Bladder microvascular endothelial cell (primary cell): ENCODE measurements around the gene KRTAP10-7. TPM values are rescaled to one million over a fixed set of nuclear protein-coding genes. Genes with fewer than 3 reads are reported as not detected.

Experiments used
- total RNA-seq: library from RNA; depleted of rRNA; stranded (reverse); fragments of >200 nt; gene quantifications from 2 replicates; pipeline ENCODE4 v1.2.3, GENCODE V29; 2014

Gene KRTAP10-7, protein sequence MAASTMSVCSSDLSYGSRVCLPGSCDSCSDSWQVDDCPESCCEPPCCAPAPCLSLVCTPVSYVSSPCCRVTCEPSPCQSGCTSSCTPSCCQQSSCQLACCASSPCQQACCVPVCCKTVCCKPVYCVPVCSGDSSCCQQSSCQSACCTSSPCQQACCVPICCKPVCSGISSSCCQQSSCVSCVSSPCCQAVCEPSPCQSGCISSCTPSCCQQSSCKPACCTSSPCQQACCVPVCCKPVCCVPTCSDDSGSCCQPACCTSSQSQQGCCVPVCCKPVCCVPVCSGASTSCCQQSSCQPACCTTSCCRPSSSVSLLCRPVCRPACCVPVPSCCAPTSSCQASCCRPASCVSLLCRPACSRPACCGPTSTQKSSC
- total RNA-seq = not detected in 2 replicates

GRCh38 chr21:44600118-44600978 lies at the start of gene KRTAP10-7:
Gene KRTAP10-7 (plus strand): TSS chr21:44600597. CDS start chr21:44600622, 25 bp downstream.

GRCh38 chr21:44551340-44551961 lies 48.9 kb upstream of the KRTAP10-7 start, which contains the start of gene KRTAP10-2:
Gene KRTAP10-2 (minus strand): TSS chr21:44551505. CDS start chr21:44551458, 47 bp downstream.

GRCh38 chr21:44558695-44559094 lies 41.7 kb upstream of the KRTAP10-7 start, which contains the start of gene KRTAP10-3:
Gene KRTAP10-3 (minus strand): TSS chr21:44558795. CDS start chr21:44558715, 80 bp downstream.

DNA sequence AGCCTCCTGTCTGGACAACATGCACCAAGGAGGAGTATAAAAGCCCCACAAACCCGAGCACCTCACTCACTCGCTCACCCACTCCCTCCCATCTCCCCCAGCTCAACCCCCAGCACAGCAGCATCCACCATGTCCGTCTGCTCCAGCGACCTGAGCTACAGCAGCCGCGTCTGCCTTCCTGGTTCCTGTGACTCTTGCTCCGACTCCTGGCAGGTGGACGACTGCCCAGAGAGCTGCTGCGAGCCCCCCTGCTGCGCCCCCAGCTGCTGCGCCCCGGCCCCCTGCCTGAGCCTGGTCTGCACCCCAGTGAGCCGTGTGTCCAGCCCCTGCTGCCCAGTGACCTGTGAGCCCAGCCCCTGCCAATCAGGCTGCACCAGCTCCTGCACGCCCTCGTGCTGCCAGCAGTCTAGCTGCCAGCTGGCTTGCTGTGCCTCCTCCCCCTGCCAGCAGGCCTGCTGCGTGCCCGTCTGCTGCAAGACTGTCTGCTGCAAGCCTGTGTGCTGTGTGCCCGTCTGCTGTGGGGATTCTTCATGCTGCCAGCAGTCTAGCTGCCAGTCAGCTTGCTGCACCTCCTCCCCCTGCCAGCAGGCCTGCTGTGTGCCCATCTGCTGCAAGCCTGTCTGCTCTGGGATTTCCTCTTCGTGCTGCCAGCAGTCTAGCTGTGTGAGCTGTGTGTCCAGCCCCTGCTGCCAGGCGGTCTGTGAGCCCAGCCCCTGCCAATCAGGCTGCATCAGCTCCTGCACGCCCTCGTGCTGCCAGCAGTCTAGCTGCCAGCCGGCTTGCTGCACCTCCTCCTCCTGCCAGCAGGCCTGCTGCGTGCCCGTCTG lies 26.6 kb upstream of the KRTAP10-7 start, which contains the start of gene KRTAP10-4:
TSS of gene KRTAP10-4 (plus strand) at position 100 of the 827 bp plus-strand sequence. CDS start at position 130, 30 bp downstream.

GRCh38 chr21:44580231-44580821 lies 20.1 kb upstream of the KRTAP10-7 start, which contains the start of gene KRTAP10-5:
Gene KRTAP10-5 (minus strand): TSS chr21:44580604. CDS start chr21:44580578, 26 bp downstream.

GRCh38 chr21:44592446-44593311 lies 7.7 kb upstream of the KRTAP10-7 start, which contains the start of gene KRTAP10-6:
Gene KRTAP10-6 (minus strand): TSS chr21:44592505. CDS start chr21:44592484, 21 bp downstream.

DNA sequence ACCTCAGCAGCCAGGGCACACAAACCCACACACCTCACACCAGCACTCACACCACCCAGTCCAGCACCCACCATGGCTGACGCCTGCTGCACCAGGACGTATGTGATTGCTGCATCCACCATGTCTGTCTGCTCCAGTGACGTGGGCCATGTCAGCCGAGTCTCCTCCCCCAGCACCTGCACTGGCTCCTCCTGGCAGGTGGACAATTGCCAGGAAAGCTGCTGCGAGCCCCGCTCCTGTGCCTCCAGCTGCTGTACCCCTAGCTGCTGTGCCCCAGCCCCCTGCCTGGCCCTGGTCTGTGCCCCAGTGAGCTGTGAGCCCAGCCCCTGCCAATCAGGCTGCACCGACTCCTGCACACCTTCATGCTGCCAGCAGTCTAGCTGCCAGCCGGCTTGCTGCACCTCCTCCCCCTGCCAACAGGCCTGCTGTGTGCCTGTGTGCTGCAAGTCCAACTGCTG lies 11.7 kb downstream of the KRTAP10-7 start, which contains the start of gene KRTAP10-8:
TSS of gene KRTAP10-8 (plus strand) at position 51 of the 458 bp plus-strand sequence. CDS start at position 73, 22 bp downstream.

DNA sequence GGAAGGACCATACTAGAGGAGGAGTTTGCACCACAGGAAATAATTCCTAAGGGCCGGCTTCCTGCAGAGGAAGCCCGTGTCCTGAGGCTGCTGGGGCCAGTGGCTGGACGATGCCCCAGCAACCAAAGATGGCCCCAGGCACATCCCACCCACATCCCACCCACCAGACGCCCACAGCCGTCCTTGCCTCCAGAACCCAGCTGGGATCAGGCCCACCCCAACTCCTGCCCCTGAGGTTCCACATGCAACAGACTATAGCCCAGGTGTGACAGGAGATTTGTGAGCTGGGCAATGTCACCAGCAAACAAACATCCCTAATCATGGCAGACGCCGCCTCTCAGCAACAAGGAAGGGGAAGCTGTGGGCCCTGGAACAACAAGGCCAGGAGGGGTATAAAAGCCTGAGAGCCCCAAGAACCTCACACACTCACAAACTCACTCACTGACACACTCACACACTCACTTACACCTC lies 26.3 kb downstream of the KRTAP10-7 start, which contains the start of gene KRTAP10-9:
TSS of gene KRTAP10-9 (plus strand) at position 421 of the 471 bp plus-strand sequence. CDS start 79 bp downstream, outside the sequence.

DNA sequence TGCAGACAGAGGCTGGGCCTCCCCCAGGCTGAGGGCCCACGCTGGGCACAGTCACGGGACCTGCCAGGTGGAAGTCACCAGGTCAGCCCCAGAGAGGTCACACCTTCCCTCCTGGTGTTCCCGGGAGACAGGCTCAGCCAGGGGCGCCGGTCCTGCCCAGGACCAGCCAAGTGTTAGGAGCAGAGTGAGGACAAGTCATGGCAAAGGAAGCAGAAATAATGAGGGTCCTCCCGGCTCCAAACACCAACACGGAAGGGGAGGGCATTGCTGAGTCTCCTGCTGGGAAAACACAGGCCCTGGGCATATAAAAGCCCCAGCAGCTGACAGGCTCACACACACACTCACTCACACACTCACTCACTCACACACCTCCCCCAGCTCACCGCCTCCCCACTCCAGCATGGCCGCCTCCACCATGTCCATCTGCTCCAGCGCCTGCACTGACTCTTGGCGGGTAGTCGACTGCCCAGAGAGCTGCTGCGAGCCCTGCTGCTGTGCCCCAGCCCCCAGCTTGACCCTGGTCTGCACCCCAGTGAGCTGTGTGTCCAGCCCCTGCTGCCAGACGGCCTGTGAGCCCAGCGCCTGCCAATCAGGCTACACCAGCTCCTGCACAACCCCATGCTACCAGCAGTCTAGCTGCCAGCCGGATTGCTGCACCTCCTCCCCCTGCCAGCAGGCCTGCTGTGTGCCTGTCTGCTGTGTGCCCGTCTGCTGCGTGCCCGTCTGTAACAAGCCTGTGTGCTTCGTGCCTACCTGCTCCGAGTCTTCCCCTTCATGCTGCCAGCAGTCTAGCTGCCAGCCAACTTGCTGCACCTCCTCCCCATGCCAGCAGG lies 36.8 kb downstream of the KRTAP10-7 start, which contains the start of gene KRTAP10-10:
TSS of gene KRTAP10-10 (plus strand) at position 339 of the 833 bp plus-strand sequence. CDS start at position 401, 62 bp downstream.

DNA sequence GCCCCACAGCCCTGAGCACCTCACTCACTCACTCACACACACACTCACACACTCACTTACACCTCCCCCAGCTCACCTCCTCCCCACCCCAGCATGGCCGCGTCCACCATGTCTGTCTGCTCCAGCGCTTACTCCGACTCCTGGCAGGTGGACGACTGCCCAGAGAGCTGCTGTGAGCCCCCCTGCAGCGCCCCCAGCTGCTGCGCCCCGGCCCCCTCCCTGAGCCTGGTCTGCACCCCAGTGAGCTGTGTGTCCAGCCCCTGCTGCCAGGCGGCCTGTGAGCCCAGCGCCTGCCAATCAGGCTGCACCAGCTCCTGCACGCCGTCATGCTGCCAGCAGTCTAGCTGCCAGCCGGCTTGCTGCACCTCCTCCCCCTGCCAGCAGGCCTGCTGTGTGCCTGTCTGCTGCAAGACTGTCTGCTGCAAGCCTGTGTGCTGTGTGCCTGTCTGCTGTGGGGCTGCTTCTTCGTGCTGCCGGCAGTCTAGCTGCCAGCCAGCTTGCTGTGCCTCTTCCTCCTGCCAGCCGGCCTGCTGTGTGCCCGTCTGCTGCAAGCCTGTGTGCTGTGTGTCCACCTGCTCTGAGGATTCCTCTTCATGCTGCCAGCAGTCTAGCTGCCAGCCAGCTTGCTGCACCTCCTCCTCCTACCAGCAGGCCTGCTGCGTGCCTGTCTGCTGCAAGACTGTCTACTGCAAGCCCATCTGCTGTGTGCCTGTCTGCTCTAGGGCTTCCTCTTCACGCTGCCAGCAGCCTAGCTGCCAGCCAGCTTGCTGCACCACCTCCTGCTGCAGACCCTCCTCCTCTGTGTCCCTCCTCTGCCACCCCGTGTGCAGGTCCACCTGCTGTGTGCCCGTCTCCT lies 46.2 kb downstream of the KRTAP10-7 start, which contains the start of gene KRTAP10-11:
TSS of gene KRTAP10-11 (plus strand) at position 49 of the 856 bp plus-strand sequence. CDS start at position 94, 45 bp downstream.

Other genes with a start within 250 kb of the KRTAP10-7 start
- 0.76 and 2.1 TPM in 2 replicates for gene TRPM2, start 247.0 kb upstream of the KRTAP10-7 start, total RNA-seq
- gene LRRC3, start 145.1 kb upstream of the KRTAP10-7 start, total RNA-seq = 0.97 and 2.0 TPM in 2 replicates
- not detected in 2 replicates for gene KRTAP10-1, start 60.4 kb upstream of the KRTAP10-7 start, total RNA-seq
- gene KRTAP10-2, start 49.1 kb upstream of the KRTAP10-7 start, total RNA-seq = not detected in 2 replicates
- gene KRTAP10-3, start 41.8 kb upstream of the KRTAP10-7 start, total RNA-seq = not detected in 2 replicates
- gene KRTAP10-4, start 26.9 kb upstream of the KRTAP10-7 start, total RNA-seq = not detected in 2 replicates
- gene KRTAP10-5, start 20.0 kb upstream of the KRTAP10-7 start, total RNA-seq = not detected in 2 replicates
- not detected in 2 replicates for gene KRTAP10-6, start 8.1 kb upstream of the KRTAP10-7 start, total RNA-seq
- gene KRTAP10-8, start 11.5 kb downstream of the KRTAP10-7 start, total RNA-seq = not detected in 2 replicates
- gene KRTAP10-9, start 26.5 kb downstream of the KRTAP10-7 start, total RNA-seq = not detected in 2 replicates
- not detected in 2 replicates for gene KRTAP10-10, start 36.8 kb downstream of the KRTAP10-7 start, total RNA-seq
- gene KRTAP10-11, start 45.8 kb downstream of the KRTAP10-7 start, total RNA-seq = not detected in 2 replicates
- not detected in 2 replicates for gene KRTAP12-4, start 54.1 kb downstream of the KRTAP10-7 start, total RNA-seq
- not detected in 2 replicates for gene KRTAP12-3, start 57.3 kb downstream of the KRTAP10-7 start, total RNA-seq
- gene KRTAP12-2, start 66.3 kb downstream of the KRTAP10-7 start, total RNA-seq = not detected in 2 replicates
- gene KRTAP12-1, start 81.6 kb downstream of the KRTAP10-7 start, total RNA-seq = not detected in 2 replicates
- not detected in 2 replicates for gene KRTAP10-12, start 96.6 kb downstream of the KRTAP10-7 start, total RNA-seq
- 0.19 TPM in 1 of 2 replicates, not detected in the other for gene TSPEAR, start 111.0 kb downstream of the KRTAP10-7 start, total RNA-seq
- gene UBE2G2, start 201.2 kb downstream of the KRTAP10-7 start, total RNA-seq = 61.2 and 109 TPM in 2 replicates
- gene SUMO3, start 217.5 kb downstream of the KRTAP10-7 start, total RNA-seq = 77.9 and 93.5 TPM in 2 replicates